Astrocyte (in vitro differentiated cells and primary cell): ENCODE results near the gene DNAH17. TPM values are rescaled to one million over a fixed set of nuclear protein-coding genes. Genes with fewer than 3 reads are reported as not detected.

Experiments used
- DNase-seq: peaks from one replicate; pipeline ENCODE4 v3.0.0-alpha.2; 2010; ENCODE audit warnings: low read depth
- FAIRE-seq: peaks from 2 replicates; lab custom pipeline; 2011; peaks lifted over from hg19 to GRCh38; lab: Jason Lieb, UNC
- H2AFZ ChIP-seq: 2 replicates; pipeline ENCODE4 v1.6.0; 2012; ENCODE audit warnings: low read depth, low read length, inconsistent platforms
- H3K27ac ChIP-seq: 2 replicates; pipeline ENCODE4 v1.5.1; 2011; ENCODE audit warnings: low read depth, low read length, inconsistent platforms
- H3K27me3 ChIP-seq: 2 replicates; pipeline ENCODE4 v1.6.0; 2011; ENCODE audit warnings: low read length, inconsistent platforms; ENCODE audit not compliant: insufficient read depth
- H3K36me3 ChIP-seq: 2 replicates; pipeline ENCODE4 v1.5.1; 2011; ENCODE audit warnings: low read length, inconsistent platforms; ENCODE audit not compliant: insufficient read depth
- H3K4me1 ChIP-seq: 2 replicates; pipeline ENCODE4 v1.5.1; 2011; ENCODE audit warnings: low read length, inconsistent platforms; ENCODE audit not compliant: insufficient read depth
- H3K4me2 ChIP-seq: 2 replicates; pipeline ENCODE4 v1.6.0; 2012; ENCODE audit warnings: low read length, inconsistent platforms
- H3K4me3 ChIP-seq: 2 replicates; pipeline ENCODE4 v1.5.1; 2011; ENCODE audit warnings: low read depth, mild to moderate bottlenecking, low read length, inconsistent platforms; ENCODE audit not compliant: insufficient read depth
- H3K79me2 ChIP-seq: 2 replicates; pipeline ENCODE4 v1.6.0; 2012; ENCODE audit warnings: mild to moderate bottlenecking, low read length, inconsistent platforms; ENCODE audit not compliant: insufficient read depth
- H3K9ac ChIP-seq: 2 replicates; pipeline ENCODE4 v1.6.0; 2012; ENCODE audit warnings: mild to moderate bottlenecking, low read length, inconsistent platforms
- H3K9me3 ChIP-seq: 2 replicates; pipeline ENCODE4 v1.5.1; 2012; ENCODE audit warnings: low read depth, mild to moderate bottlenecking, low read length, inconsistent platforms; ENCODE audit not compliant: insufficient read depth
- H4K20me1 ChIP-seq: 2 replicates; pipeline ENCODE4 v1.6.0; 2012; ENCODE audit warnings: low read length, inconsistent platforms; ENCODE audit not compliant: insufficient read depth
- H3K27ac Mint-ChIP-seq: one replicate; pipeline ENCODE4 v1.8.0; 2021; ENCODE audit warnings: mild to moderate bottlenecking, mixed read lengths; ENCODE audit not compliant: unreplicated experiment
- H3K27me3 Mint-ChIP-seq: one replicate; pipeline ENCODE4 v1.8.0; 2021; ENCODE audit warnings: low read depth, mixed read lengths; ENCODE audit not compliant: unreplicated experiment
- H3K36me3 Mint-ChIP-seq: one replicate; pipeline ENCODE4 v1.8.0; 2021; ENCODE audit warnings: low read depth, mixed read lengths; ENCODE audit not compliant: unreplicated experiment
- H3K4me1 Mint-ChIP-seq: one replicate; pipeline ENCODE4 v1.8.0; 2021; ENCODE audit warnings: low read depth, mixed read lengths; ENCODE audit not compliant: unreplicated experiment
- H3K4me3 Mint-ChIP-seq: one replicate; pipeline ENCODE4 v1.8.0; 2021; ENCODE audit warnings: mild to moderate bottlenecking, moderate library complexity, mixed read lengths; ENCODE audit not compliant: unreplicated experiment
- H3K9me3 Mint-ChIP-seq: one replicate; pipeline ENCODE4 v1.8.0; 2021; ENCODE audit warnings: mild to moderate bottlenecking, mixed read lengths; ENCODE audit not compliant: unreplicated experiment
- CTCF ChIP-seq: IDR thresholded peaks from 2 replicates; pipeline ENCODE4 v1.5.1; 2011; ENCODE audit warnings: low read depth, mild to moderate bottlenecking, inconsistent platforms, low read length, moderate library complexity; ENCODE audit not compliant: insufficient read depth
- EZH2 ChIP-seq: IDR thresholded peaks from 2 replicates; pipeline ENCODE4 v1.6.1; 2012; ENCODE audit warnings: mild to moderate bottlenecking, low read length, inconsistent platforms; ENCODE audit not compliant: insufficient read depth
- total RNA-seq: library from RNA; stranded (reverse); gene quantifications from 2 replicates; pipeline ENCODE4 v1.2.1, GENCODE V29; 2021

The DNAH17 gene
- total RNA-seq, 1 donor from 2014 or later, result 0.14 TPM

GRCh38 chr17:78450696-78451345 lies 126.4 kb downstream of the DNAH17 start:
- Histone ChIP-seq H4K20me1 (no peaks in the 10 kb centered on the region), H3K27me3 (no peaks in the 10 kb centered on the region), H3K36me3 (no peaks in the 10 kb centered on the region), H3K9ac (no peak overlapping the region), H3K4me3 (no peak overlapping the region), H3K79me2 (no peaks in the 10 kb centered on the region), H2AFZ (no peak overlapping the region), H3K9me3 (no peaks in the 10 kb centered on the region), H3K27ac (no peak overlapping the region), H3K4me2 (no peak overlapping the region), H3K4me1 (no peaks in the 10 kb centered on the region)
- Mint-ChIP-seq H3K27me3 (peaks cover 27% of the 10 kb centered on the region), H3K4me3 (no peak overlapping the region), H3K36me3 (no peaks in the 10 kb centered on the region), H3K27ac (no peak overlapping the region), H3K9me3 (peaks cover 3% of the 10 kb centered on the region), H3K4me1 (no peaks in the 10 kb centered on the region)
- TF ChIP-seq CTCF, result no peak
- no peak for TF ChIP-seq EZH2
- FAIRE-seq (no peak), DNase-seq (no peak)

GRCh38 chr17:78449983-78450595 lies 127.1 kb downstream of the DNAH17 start:
- Mint-ChIP-seq H3K9me3 (peaks cover 3% of the 10 kb centered on the region), H3K4me1 (no peaks in the 10 kb centered on the region), H3K27me3 (peaks cover 24% of the 10 kb centered on the region), H3K27ac (no peak overlapping the region), H3K4me3 (no peak overlapping the region), H3K36me3 (no peaks in the 10 kb centered on the region)
- Histone ChIP-seq H3K4me1 (no peaks in the 10 kb centered on the region), H3K36me3 (no peaks in the 10 kb centered on the region), H3K9me3 (no peaks in the 10 kb centered on the region), H3K9ac (no peak overlapping the region), H3K4me2 (no peak overlapping the region), H3K27ac (no peak overlapping the region), H2AFZ (no peak overlapping the region), H4K20me1 (no peaks in the 10 kb centered on the region), H3K27me3 (no peaks in the 10 kb centered on the region), H3K79me2 (no peaks in the 10 kb centered on the region), H3K4me3 (no peak overlapping the region)
- FAIRE-seq, result no peak
- no peak for DNase-seq
- TF ChIP-seq EZH2, result no peak
- TF ChIP-seq CTCF, result no peak

GRCh38 chr17:78448356-78448993 lies 128.7 kb downstream of the DNAH17 start:
- Mint-ChIP-seq H3K27ac (no peak overlapping the region), H3K9me3 (peaks cover 3% of the 10 kb centered on the region), H3K36me3 (no peaks in the 10 kb centered on the region), H3K4me3 (no peak overlapping the region), H3K27me3 (peaks cover 17% of the 10 kb centered on the region), H3K4me1 (no peaks in the 10 kb centered on the region)
- no peaks in the 10 kb centered on the region for H4K20me1 ChIP-seq
- no peak overlapping the region for H3K4me2 ChIP-seq
- no peak overlapping the region for H3K27ac ChIP-seq
- no peak for TF ChIP-seq CTCF
- no peak for TF ChIP-seq EZH2
- no peaks in the 10 kb centered on the region for H3K79me2 ChIP-seq
- no peak overlapping the region for H3K9ac ChIP-seq
- H2AFZ ChIP-seq, result no peak overlapping the region
- DNase-seq (no peak), FAIRE-seq (no peak)
- H3K9me3 ChIP-seq, result no peaks in the 10 kb centered on the region
- H3K4me3 ChIP-seq, result no peak overlapping the region
- no peaks in the 10 kb centered on the region for H3K27me3 ChIP-seq
- H3K36me3 ChIP-seq, result no peaks in the 10 kb centered on the region
- no peaks in the 10 kb centered on the region for H3K4me1 ChIP-seq
